Glutamatergic neuron (in vitro differentiated cells): Measurements from ENCODE around the gene MAPK8. TPM values are rescaled to one million over a fixed set of nuclear protein-coding genes. Genes with fewer than 3 reads are reported as not detected.
A peak's percentile ranks its signal among the peaks of the same experiment; 100 is the strongest.

Experiments used
- DNase-seq: peaks from one replicate; pipeline ENCODE4 v3.0.0; 2022
- H3K27ac Mint-ChIP-seq: one replicate; pipeline ENCODE4 v1.8.0; 2020; ENCODE audit warnings: mild to moderate bottlenecking, mixed read lengths, inconsistent platforms; ENCODE audit not compliant: unreplicated experiment
- H3K27me3 Mint-ChIP-seq: one replicate; pipeline ENCODE4 v1.8.0; 2020; ENCODE audit warnings: mild to moderate bottlenecking, moderate library complexity, mixed read lengths, inconsistent platforms; ENCODE audit not compliant: unreplicated experiment
- H3K36me3 Mint-ChIP-seq: one replicate; pipeline ENCODE4 v1.8.0; 2020; ENCODE audit warnings: mild to moderate bottlenecking, mixed read lengths, inconsistent platforms; ENCODE audit not compliant: unreplicated experiment
- H3K4me1 Mint-ChIP-seq: one replicate; pipeline ENCODE4 v1.8.0; 2020; ENCODE audit warnings: mild to moderate bottlenecking, low read depth, mixed read lengths, inconsistent platforms; ENCODE audit not compliant: unreplicated experiment
- H3K4me3 Mint-ChIP-seq: one replicate; pipeline ENCODE4 v1.8.0; 2020; ENCODE audit warnings: mild to moderate bottlenecking, mixed read lengths, inconsistent platforms; ENCODE audit not compliant: unreplicated experiment
- H3K9me3 Mint-ChIP-seq: one replicate; pipeline ENCODE4 v1.8.0; 2020; ENCODE audit warnings: mild to moderate bottlenecking, moderate library complexity, mixed read lengths, inconsistent platforms; ENCODE audit not compliant: unreplicated experiment
- total RNA-seq: library from RNA; stranded (reverse); fragmentation: NEBNext Ultra II Directional; extraction: Animal tissue kit (Norgen Biotek cat#: 25700); gene quantifications from one replicate; pipeline ENCODE4 v1.2.1, GENCODE V29; 2021; ENCODE audit not compliant: unreplicated experiment
- TF ChIP-seq, protein P1 (sequence below): fragments of 200-600 bp; sonication (generic); IDR thresholded peaks from one replicate; pipeline ENCODE4 v1.5.0; 2021; ENCODE audit not compliant: partially characterized antibody, unreplicated experiment

Gene MAPK8
- total RNA-seq, 1 donor from 2014 or later, result 317 TPM

DNA sequence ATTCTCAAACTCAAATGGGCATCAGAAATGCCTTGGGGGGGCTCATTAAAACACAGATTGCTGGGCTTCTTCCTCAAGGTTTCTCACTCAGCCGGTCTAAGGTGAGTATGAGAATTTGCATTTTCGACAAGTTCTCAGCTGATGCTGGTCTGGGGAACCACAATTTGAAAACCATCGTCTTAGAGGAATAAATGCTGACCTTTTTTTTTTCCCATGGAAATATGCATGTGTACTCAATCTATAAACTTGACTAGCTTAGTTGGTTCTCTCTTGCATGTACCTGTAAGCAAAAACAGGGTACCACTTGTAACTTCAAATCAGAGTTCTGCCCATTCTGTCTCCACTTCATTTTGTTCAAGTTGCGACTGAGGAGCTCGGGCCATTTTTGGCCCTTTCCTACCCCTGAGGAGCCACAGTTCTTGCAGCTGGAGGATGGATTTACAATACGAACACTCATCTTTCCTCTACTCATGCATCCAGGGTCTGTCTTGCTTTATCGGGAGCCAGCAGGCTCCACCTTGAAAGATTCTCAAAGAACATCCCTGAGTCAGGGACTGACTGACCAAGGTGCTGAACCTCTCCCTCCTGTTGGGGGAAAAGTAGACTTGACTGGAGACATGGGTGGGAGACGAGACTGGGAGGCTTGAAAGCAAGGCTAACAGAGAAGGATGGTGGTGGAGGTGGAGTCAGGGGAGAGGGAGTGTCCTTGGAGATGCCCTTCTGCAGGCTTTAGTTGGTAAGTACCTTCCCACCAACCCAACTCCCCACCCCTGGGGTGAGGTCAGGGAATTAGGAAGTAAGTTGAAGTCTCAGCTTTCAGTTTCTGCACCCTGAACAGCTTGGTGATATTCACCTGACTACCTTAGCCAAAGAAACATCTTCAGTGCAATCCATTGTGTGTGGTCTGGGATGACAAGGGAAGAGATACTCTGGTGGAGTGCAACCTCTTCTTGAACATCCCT lies 3.7 kb upstream of the MAPK8 start:
- Mint-ChIP-seq H3K9me3 (peaks cover 17% of the 10 kb centered on the region), H3K4me1 (peaks cover 2% of the 10 kb centered on the region), H3K27me3 (peaks cover 11% of the 10 kb centered on the region), H3K4me3 (no peak overlapping the region), H3K27ac (no peak overlapping the region), H3K36me3 (peaks cover 5% of the 10 kb centered on the region)
- TF ChIP-seq, protein P1, sequence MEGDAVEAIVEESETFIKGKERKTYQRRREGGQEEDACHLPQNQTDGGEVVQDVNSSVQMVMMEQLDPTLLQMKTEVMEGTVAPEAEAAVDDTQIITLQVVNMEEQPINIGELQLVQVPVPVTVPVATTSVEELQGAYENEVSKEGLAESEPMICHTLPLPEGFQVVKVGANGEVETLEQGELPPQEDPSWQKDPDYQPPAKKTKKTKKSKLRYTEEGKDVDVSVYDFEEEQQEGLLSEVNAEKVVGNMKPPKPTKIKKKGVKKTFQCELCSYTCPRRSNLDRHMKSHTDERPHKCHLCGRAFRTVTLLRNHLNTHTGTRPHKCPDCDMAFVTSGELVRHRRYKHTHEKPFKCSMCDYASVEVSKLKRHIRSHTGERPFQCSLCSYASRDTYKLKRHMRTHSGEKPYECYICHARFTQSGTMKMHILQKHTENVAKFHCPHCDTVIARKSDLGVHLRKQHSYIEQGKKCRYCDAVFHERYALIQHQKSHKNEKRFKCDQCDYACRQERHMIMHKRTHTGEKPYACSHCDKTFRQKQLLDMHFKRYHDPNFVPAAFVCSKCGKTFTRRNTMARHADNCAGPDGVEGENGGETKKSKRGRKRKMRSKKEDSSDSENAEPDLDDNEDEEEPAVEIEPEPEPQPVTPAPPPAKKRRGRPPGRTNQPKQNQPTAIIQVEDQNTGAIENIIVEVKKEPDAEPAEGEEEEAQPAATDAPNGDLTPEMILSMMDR, result no peak
- no peak for DNase-seq

DNA sequence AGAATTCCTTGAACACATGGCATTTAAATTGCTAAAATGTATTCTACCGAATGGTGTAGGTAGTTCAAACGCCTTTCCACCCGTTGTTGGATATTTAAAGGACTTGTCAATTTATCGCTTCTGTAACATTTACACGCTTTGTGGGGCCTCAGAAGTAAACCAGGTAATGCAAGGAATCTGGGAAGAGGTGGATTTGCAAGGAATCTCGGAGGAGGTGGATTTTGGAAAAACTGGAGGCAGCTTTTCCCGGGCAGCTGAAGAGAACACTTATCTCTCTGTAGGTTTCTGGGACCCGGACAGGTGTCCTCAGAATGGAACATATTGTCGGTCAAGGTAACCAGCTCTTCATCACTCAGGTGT lies 592 bp upstream of the MAPK8 start:
- peaks cover 5% of the 10 kb centered on the region for H3K36me3 Mint-ChIP-seq
- peak overlapping the region; percentile 83 for H3K4me3 Mint-ChIP-seq
- peaks cover 6% of the 10 kb centered on the region for H3K4me1 Mint-ChIP-seq
- H3K9me3 Mint-ChIP-seq, result peaks cover 18% of the 10 kb centered on the region
- no peak for DNase-seq
- TF ChIP-seq, protein P1, result no peak
- H3K27ac Mint-ChIP-seq, result peak overlapping the region; percentile 65
- peaks cover 11% of the 10 kb centered on the region for H3K27me3 Mint-ChIP-seq

DNA sequence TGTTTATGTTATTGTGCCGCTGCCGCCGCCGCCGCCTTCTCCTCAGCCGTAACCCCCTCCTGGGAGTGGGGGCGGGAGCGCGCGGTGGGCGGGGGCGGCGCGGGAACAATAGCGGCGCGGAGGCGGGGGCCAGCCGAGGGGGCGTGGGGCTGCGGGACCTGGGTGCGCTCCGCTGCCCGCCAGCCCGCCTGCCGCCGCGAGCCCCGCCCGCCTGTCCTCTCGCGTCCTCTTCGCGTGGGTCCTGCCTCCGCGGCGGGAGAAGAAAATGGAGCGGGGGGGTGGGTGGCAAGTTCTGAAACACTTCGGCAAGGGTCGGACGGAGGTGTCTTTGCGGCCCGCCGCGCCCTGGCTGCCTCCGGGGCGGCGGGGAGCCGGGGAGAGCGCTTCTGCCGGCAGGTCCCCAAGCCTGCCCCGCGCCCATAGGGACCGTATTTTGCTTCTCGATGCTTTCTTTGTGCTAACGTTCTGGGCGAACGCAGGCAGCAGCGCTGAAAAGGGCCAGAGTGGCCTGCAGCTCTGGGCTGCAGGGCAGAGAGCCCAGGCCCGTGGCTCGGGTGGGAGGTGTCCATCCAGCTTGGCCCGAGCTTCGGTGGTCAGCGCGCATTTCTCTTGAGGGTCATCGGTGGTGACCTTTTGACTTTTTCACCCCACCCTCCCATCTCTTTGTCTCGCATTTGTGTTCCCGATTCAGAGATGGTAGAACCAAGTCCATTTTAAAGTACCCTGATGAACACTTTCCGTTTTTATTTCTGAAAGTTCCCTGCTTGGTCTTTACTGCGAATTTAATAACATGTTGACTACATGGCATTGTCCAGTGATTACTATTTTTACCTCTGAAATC lies 613 bp downstream of the MAPK8 start:
- no peaks in the 10 kb centered on the region for H3K36me3 Mint-ChIP-seq
- H3K27ac Mint-ChIP-seq, result peak overlapping the region; percentile 98
- peaks cover 13% of the 10 kb centered on the region for H3K9me3 Mint-ChIP-seq
- DNase-seq, result peak; percentile 81
- TF ChIP-seq, protein P1, result no peak
- H3K4me1 Mint-ChIP-seq, result peaks cover 7% of the 10 kb centered on the region
- H3K4me3 Mint-ChIP-seq, result peak overlapping the region; percentile 95
- H3K27me3 Mint-ChIP-seq, result peaks cover 11% of the 10 kb centered on the region

DNA sequence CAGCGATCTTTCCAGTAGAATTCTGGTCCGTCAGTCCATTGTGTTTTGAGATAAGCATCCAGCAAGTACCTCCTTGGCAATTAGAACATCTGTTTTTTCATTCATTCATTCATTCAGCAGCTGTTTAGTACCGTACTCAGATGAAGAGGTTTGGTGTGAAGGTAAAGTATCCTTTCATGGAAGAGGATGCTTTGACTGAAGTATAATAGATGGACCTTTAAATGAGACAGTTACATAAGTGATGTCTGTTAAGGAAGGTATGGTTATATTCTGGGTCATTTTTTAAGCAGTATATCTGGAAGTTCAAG lies 1.2 kb downstream of the MAPK8 start:
- TF ChIP-seq, protein P1, result no peak
- Mint-ChIP-seq H3K9me3 (peaks cover 13% of the 10 kb centered on the region), H3K4me3 (peak overlapping the region; percentile 95), H3K27ac (peak overlapping the region; percentile 98), H3K27me3 (peaks cover 11% of the 10 kb centered on the region), H3K4me1 (peaks cover 9% of the 10 kb centered on the region), H3K36me3 (no peaks in the 10 kb centered on the region)
- DNase-seq, result no peak
